GM12873 (cell line): Measurements from ENCODE around the gene ERN1.

Source experiments
- TF ChIP-seq, protein P1 (sequence below): IDR thresholded peaks from 2 replicates; pipeline ENCODE4 v1.5.1; 2012; ENCODE audit warnings: low read depth, mild to moderate bottlenecking, moderate library complexity, low read length, control low read depth; ENCODE audit not compliant: insufficient read depth; ENCODE audit errors: missing control alignments

ERN1 gene

GRCh38 chr17:64080174-64080618 is 49.7 kb downstream of the ERN1 start:
- TF ChIP-seq, protein P1, sequence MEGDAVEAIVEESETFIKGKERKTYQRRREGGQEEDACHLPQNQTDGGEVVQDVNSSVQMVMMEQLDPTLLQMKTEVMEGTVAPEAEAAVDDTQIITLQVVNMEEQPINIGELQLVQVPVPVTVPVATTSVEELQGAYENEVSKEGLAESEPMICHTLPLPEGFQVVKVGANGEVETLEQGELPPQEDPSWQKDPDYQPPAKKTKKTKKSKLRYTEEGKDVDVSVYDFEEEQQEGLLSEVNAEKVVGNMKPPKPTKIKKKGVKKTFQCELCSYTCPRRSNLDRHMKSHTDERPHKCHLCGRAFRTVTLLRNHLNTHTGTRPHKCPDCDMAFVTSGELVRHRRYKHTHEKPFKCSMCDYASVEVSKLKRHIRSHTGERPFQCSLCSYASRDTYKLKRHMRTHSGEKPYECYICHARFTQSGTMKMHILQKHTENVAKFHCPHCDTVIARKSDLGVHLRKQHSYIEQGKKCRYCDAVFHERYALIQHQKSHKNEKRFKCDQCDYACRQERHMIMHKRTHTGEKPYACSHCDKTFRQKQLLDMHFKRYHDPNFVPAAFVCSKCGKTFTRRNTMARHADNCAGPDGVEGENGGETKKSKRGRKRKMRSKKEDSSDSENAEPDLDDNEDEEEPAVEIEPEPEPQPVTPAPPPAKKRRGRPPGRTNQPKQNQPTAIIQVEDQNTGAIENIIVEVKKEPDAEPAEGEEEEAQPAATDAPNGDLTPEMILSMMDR, result no peak

DNA sequence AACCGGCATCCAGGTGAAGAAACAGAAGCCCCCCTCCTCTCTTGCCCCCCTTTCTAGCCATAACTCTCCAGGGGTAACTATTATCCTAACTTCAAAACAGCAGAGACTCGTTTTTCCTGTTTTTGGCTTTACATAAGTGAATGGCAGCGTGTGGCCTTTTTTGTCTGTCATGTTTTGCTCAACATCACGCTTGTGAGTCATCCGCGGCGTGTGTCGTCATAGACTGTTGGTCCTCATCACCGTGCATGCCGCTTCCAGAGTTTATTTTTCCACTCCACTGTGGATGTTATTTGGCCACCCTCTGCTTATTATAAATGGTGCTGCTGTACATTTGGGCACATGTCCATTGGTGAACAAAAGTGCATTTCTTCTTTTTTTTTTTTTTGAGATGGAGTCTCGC is 52.6 kb downstream of the ERN1 start:
- TF ChIP-seq, protein P1, result no peak

GRCh38 chr17:64075913-64076312 is 54.0 kb downstream of the ERN1 start:
- TF ChIP-seq, protein P1, result no peak

- TF ChIP-seq, protein P1, result no peak
Observed at GRCh38 chr17:64074704-64075426, 55.1 kb downstream of the ERN1 start.

DNA sequence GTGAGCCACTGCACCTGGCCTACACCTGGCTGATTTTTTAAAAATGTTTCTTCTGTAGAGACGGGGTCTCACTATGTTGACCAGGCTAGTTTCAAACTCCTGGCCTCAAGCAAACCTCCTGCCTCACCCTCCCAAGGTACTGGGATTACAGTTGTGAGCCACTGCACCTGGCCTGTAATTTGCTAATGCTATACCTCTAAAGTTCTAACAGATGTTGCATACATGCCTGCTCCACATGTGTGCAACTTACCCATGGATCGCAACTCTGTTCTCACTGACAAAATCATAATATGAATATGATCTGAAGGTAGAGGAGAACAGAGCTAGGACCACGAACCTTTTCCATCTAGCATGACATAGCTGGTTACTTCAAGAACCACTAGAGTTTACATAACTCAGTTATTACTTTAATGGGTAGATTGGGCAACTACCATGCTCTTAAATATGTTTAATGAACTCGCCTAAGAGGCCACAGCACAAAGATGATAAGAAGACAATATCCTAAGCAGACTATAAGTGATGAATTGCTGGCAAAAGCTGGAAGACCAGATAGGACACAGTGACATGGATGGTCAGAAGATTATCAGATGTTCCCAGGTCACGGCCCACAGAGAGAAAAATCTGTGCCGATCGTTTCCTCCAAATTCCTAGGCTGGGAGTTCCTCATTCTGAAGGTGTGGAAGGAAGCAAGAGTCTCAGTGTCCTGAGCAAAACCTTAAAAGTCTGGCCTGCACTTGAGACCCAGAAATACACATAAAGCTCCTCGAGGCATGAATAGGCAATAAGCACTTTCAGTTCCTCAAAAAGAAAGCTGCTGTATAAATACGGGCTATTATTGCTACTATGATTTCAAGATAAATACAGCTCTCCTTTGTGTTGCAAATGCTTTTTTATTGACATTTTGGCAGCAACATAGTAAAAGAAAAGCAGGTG is 55.9 kb downstream of the ERN1 start:
- TF ChIP-seq, protein P1, result no peak

GRCh38 chr17:64071111-64071510 is 58.8 kb downstream of the ERN1 start:
- TF ChIP-seq, protein P1, result no peak

- TF ChIP-seq, protein P1, result no peak
Observed at GRCh38 chr17:64070213-64070612, 59.7 kb downstream of the ERN1 start.
